HL-60 (cell line): Measurements from ENCODE around the gene STON2.

Source experiments
- CTCF ChIP-seq: IDR thresholded peaks from one replicate; pipeline ENCODE4 v1.5.1; 2011; ENCODE audit warnings: low read length, control low read depth, inconsistent platforms; ENCODE audit not compliant: insufficient read depth
- POLR2AphosphoS5 ChIP-seq: IDR thresholded peaks from 2 replicates; pipeline ENCODE4 v1.6.1; 2012; ENCODE audit warnings: low read depth

GRCh38 chr14:81319946-81320345 is 80.2 kb downstream of the STON2 start:
- TF ChIP-seq CTCF: no peak
- TF ChIP-seq POLR2AphosphoS5: no peak
